ENCODE measurements around the gene HAUS5. TPM values are rescaled to one million over a fixed set of nuclear protein-coding genes. Genes with fewer than 3 reads are reported as not detected.

Gene HAUS5
- total and polyA plus RNA-seq, 10 of the 15 experiments (the other 5 are each of a cell fraction or from before 2014, with no cell fraction given): 3.1 to 32.6 (median 17.6) TPM

DNA sequence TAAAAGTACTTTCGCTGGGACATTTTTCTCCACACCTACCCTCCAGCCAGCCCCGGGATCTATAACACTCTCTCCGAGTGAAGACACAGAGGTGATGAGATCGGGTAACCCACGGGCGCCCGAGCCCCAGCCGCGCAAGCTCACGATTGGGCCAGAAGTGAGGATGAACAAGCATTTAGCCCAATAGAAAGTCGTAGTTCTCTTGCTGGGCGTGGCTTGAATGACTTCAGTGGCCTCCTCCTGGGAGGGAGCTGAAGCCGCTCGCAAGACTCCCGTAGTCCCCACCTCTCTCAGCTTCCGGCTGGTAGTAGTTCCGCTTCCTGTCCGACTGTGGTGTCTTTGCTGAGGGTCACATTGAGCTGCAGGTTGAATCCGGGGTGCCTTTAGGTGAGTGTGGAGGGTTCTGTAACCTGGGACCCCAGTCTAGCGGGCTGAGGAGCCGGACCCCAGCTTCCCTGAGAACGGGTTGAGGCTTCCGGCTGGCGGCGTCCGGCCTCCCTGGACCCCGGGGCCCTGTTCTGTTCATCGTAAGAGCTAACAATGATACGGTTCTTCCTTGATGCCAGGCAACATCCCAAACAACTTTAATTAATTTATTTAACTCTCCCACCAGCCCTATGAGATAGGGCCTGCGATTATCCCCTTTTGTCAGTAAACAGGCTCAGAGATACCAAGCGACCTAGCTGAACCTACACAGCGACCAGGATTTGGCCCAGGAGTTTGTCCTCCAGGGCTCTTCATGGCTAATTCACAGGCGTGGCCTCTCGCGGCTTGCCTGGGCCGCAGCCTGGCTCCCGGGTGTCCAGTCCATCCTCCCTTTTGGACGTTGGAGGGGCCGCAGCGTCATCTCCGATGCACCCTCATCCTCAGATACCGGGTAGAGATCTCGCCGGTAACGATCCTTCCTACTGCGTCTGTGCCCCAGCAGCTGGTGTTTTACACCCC is 35.8 kb downstream of the HAUS5 start, which contains the start of gene COX6B1 (continued):
- TF ChIP-seq, protein P1, sequence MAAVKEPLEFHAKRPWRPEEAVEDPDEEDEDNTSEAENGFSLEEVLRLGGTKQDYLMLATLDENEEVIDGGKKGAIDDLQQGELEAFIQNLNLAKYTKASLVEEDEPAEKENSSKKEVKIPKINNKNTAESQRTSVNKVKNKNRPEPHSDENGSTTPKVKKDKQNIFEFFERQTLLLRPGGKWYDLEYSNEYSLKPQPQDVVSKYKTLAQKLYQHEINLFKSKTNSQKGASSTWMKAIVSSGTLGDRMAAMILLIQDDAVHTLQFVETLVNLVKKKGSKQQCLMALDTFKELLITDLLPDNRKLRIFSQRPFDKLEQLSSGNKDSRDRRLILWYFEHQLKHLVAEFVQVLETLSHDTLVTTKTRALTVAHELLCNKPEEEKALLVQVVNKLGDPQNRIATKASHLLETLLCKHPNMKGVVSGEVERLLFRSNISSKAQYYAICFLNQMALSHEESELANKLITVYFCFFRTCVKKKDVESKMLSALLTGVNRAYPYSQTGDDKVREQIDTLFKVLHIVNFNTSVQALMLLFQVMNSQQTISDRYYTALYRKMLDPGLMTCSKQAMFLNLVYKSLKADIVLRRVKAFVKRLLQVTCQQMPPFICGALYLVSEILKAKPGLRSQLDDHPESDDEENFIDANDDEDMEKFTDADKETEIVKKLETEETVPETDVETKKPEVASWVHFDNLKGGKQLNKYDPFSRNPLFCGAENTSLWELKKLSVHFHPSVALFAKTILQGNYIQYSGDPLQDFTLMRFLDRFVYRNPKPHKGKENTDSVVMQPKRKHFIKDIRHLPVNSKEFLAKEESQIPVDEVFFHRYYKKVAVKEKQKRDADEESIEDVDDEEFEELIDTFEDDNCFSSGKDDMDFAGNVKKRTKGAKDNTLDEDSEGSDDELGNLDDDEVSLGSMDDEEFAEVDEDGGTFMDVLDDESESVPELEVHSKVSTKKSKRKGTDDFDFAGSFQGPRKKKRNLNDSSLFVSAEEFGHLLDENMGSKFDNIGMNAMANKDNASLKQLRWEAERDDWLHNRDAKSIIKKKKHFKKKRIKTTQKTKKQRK (IDR thresholded peaks at IDR 0.05; ENCODE audit: low read depth, low read length): no peak
- TF ChIP-seq NFYB (IDR thresholded peaks at IDR 0.05; ENCODE audit: insufficient read depth, low read depth, low read length) (peak; percentile 99), KAT2A (conservative IDR thresholded peaks at IDR 0.05; ENCODE audit: control insufficient read depth, low read depth, low read length) (no peak), ESRRA (IDR thresholded peaks at IDR 0.05; ENCODE audit: low read length) (no peak), SRF (IDR thresholded peaks at IDR 0.05; ENCODE audit: low read depth in 2 of 2, low read length in 2 of 2) (no peak), POLR2AphosphoS5 (IDR thresholded peaks at IDR 0.05; ENCODE audit: low read length) (peak; percentile 94), JUND (IDR thresholded peaks at IDR 0.05; ENCODE audit: low read depth, low read length) (no peak), TCF7 (IDR thresholded peaks at IDR 0.05; ENCODE audit: borderline replicate concordance) (no peak), PML (IDR thresholded peaks at IDR 0.05; ENCODE audit: low read length) (peak; percentile 83), CREM (IDR thresholded peaks at IDR 0.05; ENCODE audit: low read depth) (no peak), SMARCA5 (IDR thresholded peaks at IDR 0.05) (no peak), MYC (IDR thresholded peaks at IDR 0.05; ENCODE audit: insufficient read depth, insufficient read length, insufficient replicate concordance, low read length, severe bottlenecking) (no peak), MLLT1 (IDR thresholded peaks at IDR 0.05) (no peak), BACH1 (IDR thresholded peaks at IDR 0.05; ENCODE audit: borderline replicate concordance) (no peak)
- TF ChIP-seq, protein P2, sequence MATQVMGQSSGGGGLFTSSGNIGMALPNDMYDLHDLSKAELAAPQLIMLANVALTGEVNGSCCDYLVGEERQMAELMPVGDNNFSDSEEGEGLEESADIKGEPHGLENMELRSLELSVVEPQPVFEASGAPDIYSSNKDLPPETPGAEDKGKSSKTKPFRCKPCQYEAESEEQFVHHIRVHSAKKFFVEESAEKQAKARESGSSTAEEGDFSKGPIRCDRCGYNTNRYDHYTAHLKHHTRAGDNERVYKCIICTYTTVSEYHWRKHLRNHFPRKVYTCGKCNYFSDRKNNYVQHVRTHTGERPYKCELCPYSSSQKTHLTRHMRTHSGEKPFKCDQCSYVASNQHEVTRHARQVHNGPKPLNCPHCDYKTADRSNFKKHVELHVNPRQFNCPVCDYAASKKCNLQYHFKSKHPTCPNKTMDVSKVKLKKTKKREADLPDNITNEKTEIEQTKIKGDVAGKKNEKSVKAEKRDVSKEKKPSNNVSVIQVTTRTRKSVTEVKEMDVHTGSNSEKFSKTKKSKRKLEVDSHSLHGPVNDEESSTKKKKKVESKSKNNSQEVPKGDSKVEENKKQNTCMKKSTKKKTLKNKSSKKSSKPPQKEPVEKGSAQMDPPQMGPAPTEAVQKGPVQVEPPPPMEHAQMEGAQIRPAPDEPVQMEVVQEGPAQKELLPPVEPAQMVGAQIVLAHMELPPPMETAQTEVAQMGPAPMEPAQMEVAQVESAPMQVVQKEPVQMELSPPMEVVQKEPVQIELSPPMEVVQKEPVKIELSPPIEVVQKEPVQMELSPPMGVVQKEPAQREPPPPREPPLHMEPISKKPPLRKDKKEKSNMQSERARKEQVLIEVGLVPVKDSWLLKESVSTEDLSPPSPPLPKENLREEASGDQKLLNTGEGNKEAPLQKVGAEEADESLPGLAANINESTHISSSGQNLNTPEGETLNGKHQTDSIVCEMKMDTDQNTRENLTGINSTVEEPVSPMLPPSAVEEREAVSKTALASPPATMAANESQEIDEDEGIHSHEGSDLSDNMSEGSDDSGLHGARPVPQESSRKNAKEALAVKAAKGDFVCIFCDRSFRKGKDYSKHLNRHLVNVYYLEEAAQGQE (IDR thresholded peaks at IDR 0.05; ENCODE audit: low read depth, low read length): no peak
- TF ChIP-seq, protein P3, sequence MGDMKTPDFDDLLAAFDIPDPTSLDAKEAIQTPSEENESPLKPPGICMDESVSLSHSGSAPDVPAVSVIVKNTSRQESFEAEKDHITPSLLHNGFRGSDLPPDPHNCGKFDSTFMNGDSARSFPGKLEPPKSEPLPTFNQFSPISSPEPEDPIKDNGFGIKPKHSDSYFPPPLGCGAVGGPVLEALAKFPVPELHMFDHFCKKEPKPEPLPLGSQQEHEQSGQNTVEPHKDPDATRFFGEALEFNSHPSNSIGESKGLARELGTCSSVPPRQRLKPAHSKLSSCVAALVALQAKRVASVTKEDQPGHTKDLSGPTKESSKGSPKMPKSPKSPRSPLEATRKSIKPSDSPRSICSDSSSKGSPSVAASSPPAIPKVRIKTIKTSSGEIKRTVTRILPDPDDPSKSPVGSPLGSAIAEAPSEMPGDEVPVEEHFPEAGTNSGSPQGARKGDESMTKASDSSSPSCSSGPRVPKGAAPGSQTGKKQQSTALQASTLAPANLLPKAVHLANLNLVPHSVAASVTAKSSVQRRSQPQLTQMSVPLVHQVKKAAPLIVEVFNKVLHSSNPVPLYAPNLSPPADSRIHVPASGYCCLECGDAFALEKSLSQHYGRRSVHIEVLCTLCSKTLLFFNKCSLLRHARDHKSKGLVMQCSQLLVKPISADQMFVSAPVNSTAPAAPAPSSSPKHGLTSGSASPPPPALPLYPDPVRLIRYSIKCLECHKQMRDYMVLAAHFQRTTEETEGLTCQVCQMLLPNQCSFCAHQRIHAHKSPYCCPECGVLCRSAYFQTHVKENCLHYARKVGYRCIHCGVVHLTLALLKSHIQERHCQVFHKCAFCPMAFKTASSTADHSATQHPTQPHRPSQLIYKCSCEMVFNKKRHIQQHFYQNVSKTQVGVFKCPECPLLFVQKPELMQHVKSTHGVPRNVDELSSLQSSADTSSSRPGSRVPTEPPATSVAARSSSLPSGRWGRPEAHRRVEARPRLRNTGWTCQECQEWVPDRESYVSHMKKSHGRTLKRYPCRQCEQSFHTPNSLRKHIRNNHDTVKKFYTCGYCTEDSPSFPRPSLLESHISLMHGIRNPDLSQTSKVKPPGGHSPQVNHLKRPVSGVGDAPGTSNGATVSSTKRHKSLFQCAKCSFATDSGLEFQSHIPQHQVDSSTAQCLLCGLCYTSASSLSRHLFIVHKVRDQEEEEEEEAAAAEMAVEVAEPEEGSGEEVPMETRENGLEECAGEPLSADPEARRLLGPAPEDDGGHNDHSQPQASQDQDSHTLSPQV (IDR thresholded peaks at IDR 0.05): no peak
